ENCODE results near the gene DXO.
"Not testable (repeated sequence)": the region's sequence is repeated elsewhere in the genome, so short reads cannot be mapped to it uniquely, and the experiment has no call there.

GRCh38 chr6:32007086-32007485, 35.1 kb upstream of the DXO start:
- not testable (repeated sequence) for TF ChIP-seq EZH2 (IDR thresholded peaks at IDR 0.05; ENCODE audit: borderline replicate concordance, low read depth, low read length, severe bottlenecking); CTCF (IDR thresholded peaks at IDR 0.05; ENCODE audit: borderline replicate concordance, extremely low read depth, low read length, poor library complexity, severe bottlenecking)
